Spleen (tissue), 7 donors: ENCODE data around the gene GART.

Source experiments
- CTCF ChIP-seq, 11 experiments: fragments of 200-600 bp in 7 of 11; fragments of 450-650 bp in 4 of 11; sonication (generic) in 4 of 11; IDR thresholded peaks in 8 of 11; conservative IDR thresholded peaks in 3 of 11; 1 replicate in 7 of 11; 2 replicates in 4 of 11; pipeline versions ENCODE4 v1.4.0 to v1.8.0; 2016 to 2021; ENCODE audit warnings: antibody characterized with exemption in 11 of 11, inconsistent platforms in 4 of 11, mild to moderate bottlenecking in 1 of 11
- POLR2AphosphoS5 ChIP-seq, 3 donors: sonication (generic); formaldehyde crosslinking; IDR thresholded peaks; one replicate each; pipeline ENCODE4 v1.5.1; 2017; ENCODE audit warnings: antibody characterized with exemption in 3 of 3
- donor health status: DM: no; HTN: no; CAD: no; lungs with moderate emphysema.
- donor health status: DM: no; HTN: no; CAD: no.
- donor health status: DM: no; HTN: no; CAD: no.

GRCh38 chr21:33554236-33554981 is 12.5 kb upstream of the GART start:
- TF ChIP-seq CTCF (IDR thresholded peaks at IDR 0.05 in 8 of 11, conservative IDR thresholded peaks at IDR 0.05 in 3 of 11) (no peak), POLR2AphosphoS5 (IDR thresholded peaks at IDR 0.05) (peak in 1 of 3 donors; percentile 50)
